Fibroblast of lung (primary cell): ENCODE measurements around the gene PHC2.

Experiments used
- CTCF ChIP-seq, 2 donors: IDR thresholded peaks in 1 of 2; conservative IDR thresholded peaks in 1 of 2; 1 replicate in 1 of 2; 2 replicates in 1 of 2; pipeline ENCODE4 v1.5.1; 2011 to 2012; ENCODE audit warnings: low read length in 2 of 2, control low read depth in 1 of 2, inconsistent platforms in 1 of 2, low read depth in 1 of 2, mild to moderate bottlenecking in 1 of 2
- EZH2 ChIP-seq: IDR thresholded peaks from 2 replicates; pipeline ENCODE4 v1.5.1; 2012; ENCODE audit warnings: low read length, control low read depth, mild to moderate bottlenecking; ENCODE audit errors: missing control alignments

- TF ChIP-seq CTCF (conservative IDR thresholded peaks at IDR 0.05 in 1 of 2, IDR thresholded peaks at IDR 0.05 in 1 of 2; ENCODE audit: low read depth in 1 of 2, low read length in 2 of 2) (no peak), EZH2 (no peak)
Observed at GRCh38 chr1:33302325-33302724, 128.6 kb downstream of the PHC2 start.
